IPS-20b (cell line): ENCODE data around the gene AMOTL2.

ENCODE experiments used
- H3K27ac ChIP-seq: one replicate; pipeline ENCODE4 v1.5.1; 2013; ENCODE audit warnings: low read length
- H3K27me3 ChIP-seq: 2 replicates; pipeline ENCODE4 v1.6.1; 2013; ENCODE audit warnings: mild to moderate bottlenecking, low read length, inconsistent platforms; ENCODE audit not compliant: insufficient read depth
- H3K36me3 ChIP-seq: 2 replicates; pipeline ENCODE4 v1.6.1; 2013; ENCODE audit warnings: low read depth, mild to moderate bottlenecking, inconsistent platforms, low read length, moderate library complexity; ENCODE audit not compliant: insufficient read depth
- H3K4me1 ChIP-seq: 2 replicates; pipeline ENCODE4 v1.6.1; 2013; ENCODE audit warnings: mild to moderate bottlenecking, control low read depth, inconsistent platforms, low read length, moderate library complexity; ENCODE audit not compliant: insufficient read depth
- H3K4me3 ChIP-seq: 2 replicates; pipeline ENCODE4 v1.5.1; 2013; ENCODE audit warnings: mild to moderate bottlenecking, low read length, inconsistent platforms
- H3K9ac ChIP-seq: 2 replicates; pipeline ENCODE4 v1.6.1; 2013; ENCODE audit warnings: low read depth, mild to moderate bottlenecking, inconsistent platforms, low read length, moderate library complexity
- H3K9me3 ChIP-seq: 2 replicates; pipeline ENCODE4 v1.6.1; 2013; ENCODE audit warnings: mild to moderate bottlenecking, low read depth, low read length, inconsistent platforms; ENCODE audit not compliant: insufficient read depth

The AMOTL2 gene

DNA sequence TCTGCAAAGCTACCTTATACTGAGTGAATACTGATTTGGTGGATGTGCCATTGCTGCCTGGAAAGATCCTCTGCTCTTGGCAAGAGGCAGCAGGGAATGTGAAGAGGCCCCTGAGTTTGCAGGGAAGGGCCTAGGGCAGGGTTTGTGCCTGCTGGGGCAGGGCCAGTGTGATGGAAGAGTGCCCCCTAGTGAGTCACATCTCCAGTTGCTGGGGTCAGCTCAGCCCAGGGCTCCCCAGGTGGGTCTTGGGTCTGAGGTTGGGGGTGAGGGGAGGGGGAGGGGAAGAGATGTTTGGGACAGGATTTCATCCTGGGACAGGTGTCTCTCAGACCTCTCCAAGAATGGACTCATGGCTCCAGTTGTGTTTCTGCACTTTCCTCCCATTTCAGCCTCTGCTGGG, 4.1 kb upstream of the AMOTL2 start:
- Histone ChIP-seq H3K27ac (no peak overlapping the region), H3K9me3 (no peaks in the 10 kb centered on the region), H3K27me3 (peaks cover 39% of the 10 kb centered on the region), H3K9ac (no peak overlapping the region), H3K4me1 (peaks cover 26% of the 10 kb centered on the region), H3K36me3 (no peaks in the 10 kb centered on the region), H3K4me3 (no peak overlapping the region)

DNA sequence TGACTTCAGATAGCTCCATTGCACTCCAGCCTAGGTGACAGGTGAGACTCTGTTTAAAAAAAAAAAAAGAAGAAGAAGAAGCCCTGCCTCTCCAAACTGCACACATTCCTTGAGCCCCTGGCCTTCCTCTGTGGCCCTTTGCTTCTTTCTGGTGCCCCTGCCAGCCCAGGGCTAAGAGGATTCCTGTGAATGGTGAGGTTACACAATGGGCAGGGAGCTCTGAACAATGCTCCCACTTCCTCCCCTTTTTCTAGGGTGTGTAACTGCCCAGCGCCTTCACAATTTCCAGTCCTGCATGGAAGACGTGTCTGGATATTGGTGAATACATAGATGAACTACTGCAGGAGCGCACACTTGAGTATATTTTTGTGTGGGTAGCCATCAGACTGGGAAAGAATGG, 3.6 kb upstream of the AMOTL2 start:
- Histone ChIP-seq H3K36me3 (no peaks in the 10 kb centered on the region), H3K27me3 (peaks cover 39% of the 10 kb centered on the region), H3K9me3 (no peaks in the 10 kb centered on the region), H3K4me3 (no peak overlapping the region), H3K9ac (no peak overlapping the region), H3K4me1 (peaks cover 26% of the 10 kb centered on the region), H3K27ac (no peak overlapping the region)

DNA sequence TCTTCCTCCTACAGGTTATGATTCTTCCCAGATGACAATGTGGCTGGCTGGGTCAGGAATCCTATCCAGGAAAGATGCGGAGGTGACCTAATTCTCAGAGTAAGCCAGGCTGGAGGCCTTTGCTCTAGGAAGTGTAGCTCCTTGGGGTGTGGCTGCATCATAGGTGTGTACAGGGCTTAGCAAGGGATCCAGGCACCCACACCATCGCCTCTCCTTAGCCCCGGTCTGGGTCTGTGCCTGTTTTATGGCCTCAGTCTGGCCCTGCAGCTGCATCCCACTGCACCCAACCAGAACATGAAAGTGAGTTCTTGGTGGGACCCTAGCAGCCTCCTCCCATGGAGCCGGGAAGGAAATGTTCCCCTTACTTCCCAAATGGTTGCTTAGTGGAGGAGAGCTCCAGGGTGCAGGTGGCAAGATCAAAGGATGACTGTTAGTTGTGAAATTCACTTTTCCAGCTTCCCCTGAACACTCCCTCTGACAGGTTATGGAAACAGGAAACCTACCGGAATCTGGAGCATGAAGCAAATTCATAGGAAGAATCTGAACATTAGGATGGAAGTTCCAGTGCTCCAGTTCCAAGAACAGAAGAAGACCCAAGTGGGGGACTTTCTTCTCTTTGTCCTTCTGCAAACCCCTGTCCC, 2.7 kb upstream of the AMOTL2 start:
- Histone ChIP-seq H3K4me3 (no peak overlapping the region), H3K4me1 (peaks cover 29% of the 10 kb centered on the region), H3K27ac (no peak overlapping the region), H3K27me3 (peaks cover 43% of the 10 kb centered on the region), H3K9me3 (no peaks in the 10 kb centered on the region), H3K9ac (no peak overlapping the region), H3K36me3 (peaks cover 5% of the 10 kb centered on the region; the same call in 1 of the 2 replicates)

DNA sequence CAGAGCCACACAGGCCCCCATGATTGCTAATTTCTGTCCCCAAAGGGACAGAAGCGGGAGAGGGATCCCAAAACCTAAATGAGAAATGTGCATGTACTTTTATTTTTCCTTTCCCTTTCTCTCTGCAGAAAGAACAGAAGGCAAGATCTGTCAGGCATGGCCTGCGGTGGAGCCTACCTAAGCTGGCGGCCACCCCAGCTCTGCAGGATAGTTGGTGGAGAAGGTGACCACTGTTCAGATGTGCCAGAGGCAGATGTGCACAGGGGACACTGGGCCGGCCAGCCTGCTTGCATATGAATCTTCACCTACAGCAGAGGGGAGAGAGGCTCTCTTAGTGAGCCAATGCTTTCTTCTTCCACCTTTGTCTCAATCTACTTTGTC, 2.1 kb upstream of the AMOTL2 start:
- Histone ChIP-seq H3K9ac (no peak overlapping the region), H3K4me1 (peaks cover 30% of the 10 kb centered on the region), H3K36me3 (peaks cover 10% of the 10 kb centered on the region), H3K4me3 (no peak overlapping the region), H3K9me3 (no peaks in the 10 kb centered on the region), H3K27ac (no peak overlapping the region), H3K27me3 (peaks cover 45% of the 10 kb centered on the region)

DNA sequence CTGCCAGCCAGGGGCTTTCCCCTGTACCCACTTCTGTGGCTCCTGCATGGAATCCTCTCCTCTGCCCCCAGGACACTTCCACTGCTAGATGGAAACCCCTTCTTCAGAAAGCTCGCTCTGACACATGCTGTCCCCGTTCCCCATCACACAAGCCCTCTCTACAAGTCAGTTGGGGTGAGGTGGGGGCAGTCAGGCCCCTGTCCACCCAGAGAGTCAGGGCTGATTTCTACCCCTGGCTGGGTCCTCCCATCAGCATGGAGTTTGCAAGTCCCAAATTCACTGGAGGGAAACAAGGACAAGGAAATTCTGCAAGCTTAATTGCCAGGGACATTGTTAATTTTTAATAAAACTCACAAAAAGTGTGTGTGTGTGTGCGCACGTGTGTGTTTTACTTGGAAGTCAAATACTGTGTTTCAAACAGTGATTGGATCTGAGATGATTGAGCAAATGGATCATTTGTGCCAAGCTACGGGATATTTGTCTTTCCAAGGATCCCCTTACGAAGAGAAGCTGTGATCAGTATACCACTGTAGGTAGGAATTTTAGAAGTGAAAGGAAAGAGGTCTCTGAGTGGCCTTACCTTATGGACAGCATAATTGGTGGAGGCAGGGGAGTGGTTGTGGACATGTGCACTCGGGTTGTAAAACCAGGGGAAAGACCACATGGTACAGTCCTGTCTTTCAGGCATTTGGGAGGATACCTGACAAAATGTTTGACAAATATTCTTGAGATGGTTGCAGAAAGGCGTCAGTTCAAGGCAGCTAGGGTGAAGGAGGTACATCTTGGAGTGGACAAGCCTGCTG, 1.5 kb upstream of the AMOTL2 start:
- Histone ChIP-seq H3K27ac (no peak overlapping the region), H3K36me3 (peaks cover 16% of the 10 kb centered on the region), H3K27me3 (peaks cover 45% of the 10 kb centered on the region), H3K9ac (peak overlapping the region; percentile 99; the same call in 1 of the 2 replicates), H3K9me3 (no peaks in the 10 kb centered on the region), H3K4me3 (peak overlapping the region; percentile 92), H3K4me1 (peaks cover 33% of the 10 kb centered on the region)

DNA sequence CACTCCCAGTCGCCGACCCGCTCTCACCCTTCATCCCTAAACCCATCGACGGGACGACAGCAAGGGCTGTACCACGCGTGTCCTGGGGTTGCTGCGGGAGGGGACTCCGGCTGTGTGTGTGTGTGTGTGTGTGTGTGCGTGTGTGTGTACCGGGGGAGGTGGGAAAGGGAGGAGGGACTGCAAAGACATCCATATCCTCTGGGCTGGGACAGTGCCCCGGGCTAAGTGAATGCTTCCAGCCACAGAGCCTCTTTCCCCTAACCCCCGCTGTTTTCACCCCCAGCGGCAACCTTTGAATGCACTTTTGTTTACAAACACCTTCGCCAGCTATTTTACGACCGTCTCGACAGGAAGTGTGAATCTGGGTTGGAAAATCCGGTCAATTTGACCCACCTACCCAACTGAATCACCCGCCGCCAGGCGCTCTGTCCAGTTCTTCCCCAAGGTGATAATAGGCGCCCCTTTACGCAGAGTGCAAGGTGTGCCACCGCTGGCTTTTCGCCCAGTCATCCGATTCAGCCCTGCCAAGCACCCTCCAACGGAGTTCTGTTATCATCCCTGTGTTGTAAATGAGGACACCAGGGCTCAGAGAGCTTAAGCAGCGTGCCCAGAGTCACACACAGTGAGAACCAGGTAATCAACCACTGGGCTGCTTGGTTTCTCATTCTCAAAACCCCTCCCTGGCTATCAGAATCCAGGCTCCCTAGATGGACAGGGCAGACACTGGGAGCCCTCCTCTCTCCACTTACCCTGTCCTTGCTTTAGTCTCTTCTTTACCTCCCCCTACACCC, 739 bp upstream of the AMOTL2 start:
- Histone ChIP-seq H3K4me3 (peak overlapping the region; percentile 92), H3K27me3 (peaks cover 45% of the 10 kb centered on the region), H3K36me3 (peaks cover 24% of the 10 kb centered on the region), H3K9ac (peak overlapping the region; percentile 99), H3K27ac (peak overlapping the region; percentile 62), H3K4me1 (peaks cover 36% of the 10 kb centered on the region), H3K9me3 (no peaks in the 10 kb centered on the region)

DNA sequence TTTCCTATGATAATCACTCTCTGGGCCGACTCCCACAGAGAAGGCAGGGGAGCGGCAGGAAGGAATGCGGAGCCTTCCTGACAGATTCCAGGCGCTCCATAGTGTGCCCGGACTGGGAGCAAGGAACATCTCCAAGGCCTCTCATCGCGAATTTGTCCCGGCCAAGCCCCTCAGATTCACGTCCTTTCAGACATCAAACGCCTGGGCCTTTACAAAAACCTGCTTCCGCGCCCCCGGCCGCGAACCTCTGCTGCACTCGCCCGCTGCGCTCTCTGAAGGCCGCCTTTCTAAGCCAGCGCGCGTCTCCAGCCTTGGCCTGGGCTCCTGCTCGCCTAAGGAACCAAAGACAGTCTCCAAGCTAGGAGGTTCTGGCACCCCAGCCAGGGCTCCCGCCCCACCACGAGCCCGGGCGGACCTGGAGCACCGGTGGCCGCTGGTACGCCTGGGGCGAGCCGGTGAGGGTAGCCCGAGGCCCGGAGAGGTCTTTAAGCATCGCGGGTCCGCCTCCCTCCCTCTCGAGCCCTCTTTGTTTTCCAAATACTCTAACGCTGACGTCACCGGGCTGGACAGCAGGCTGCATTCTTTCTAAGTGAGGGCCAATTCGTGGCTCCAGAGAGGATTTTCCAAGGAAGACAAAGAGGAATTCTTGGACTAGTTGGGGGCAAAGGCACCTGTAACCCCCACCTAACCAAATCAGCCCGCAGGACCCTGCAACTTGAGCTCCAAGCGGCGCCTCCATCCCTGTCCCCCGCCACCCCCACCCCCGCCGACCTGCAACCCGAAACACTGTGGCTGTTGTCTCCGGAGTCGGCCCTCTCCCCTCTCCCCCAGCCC, 759 bp downstream of the AMOTL2 start:
- Histone ChIP-seq H3K27ac (peak overlapping the region; percentile 95), H3K36me3 (peaks cover 39% of the 10 kb centered on the region), H3K4me3 (peak overlapping the region; percentile 92), H3K4me1 (peaks cover 39% of the 10 kb centered on the region), H3K27me3 (peaks cover 45% of the 10 kb centered on the region), H3K9ac (peak overlapping the region; percentile 99), H3K9me3 (no peaks in the 10 kb centered on the region)

DNA sequence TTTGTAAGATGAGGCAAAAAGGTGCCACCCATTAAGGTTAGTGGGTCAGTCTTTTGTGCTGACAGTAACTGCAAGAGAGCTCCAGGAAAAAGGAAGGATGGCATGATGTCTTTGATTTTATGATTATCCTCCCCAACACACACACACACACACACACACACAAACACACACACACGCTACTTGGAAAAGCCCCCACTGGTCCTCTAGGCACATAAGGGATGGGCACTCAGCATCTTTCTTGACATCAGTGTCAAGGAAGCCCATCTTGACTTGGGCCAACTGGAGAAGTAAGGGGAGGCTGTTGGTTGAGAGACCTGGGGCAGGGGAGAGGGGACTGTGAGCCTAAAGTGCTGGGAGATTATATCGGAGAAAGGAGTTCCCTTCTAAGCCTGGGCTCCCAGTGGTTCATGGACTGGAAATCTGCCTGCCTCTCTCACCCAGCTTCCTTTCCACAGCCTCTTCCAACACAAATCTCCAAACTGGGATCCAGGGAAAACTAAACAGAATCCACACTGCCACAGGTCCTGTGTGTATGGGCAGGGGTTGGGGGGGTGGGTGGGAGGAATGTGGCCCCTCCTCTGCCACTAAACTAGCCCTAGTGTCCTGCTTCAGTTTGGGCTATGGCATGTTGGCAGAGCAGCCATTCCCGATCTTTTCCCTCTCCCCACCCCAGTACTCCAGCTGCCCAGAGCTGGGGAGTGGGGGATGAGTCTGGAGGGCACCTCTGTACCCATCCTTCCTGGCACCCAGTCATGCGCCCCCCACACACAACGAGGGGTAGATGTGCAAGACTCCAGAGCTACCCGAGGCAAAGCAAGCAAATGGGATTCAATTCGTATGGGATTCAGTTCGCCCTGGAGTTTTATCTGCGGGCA, 1.6 kb downstream of the AMOTL2 start:
- peak overlapping the region; percentile 95 for H3K27ac ChIP-seq
- peak overlapping the region; percentile 99 for H3K9ac ChIP-seq
- H3K27me3 ChIP-seq = peaks cover 39% of the 10 kb centered on the region
- peaks cover 34% of the 10 kb centered on the region for H3K4me1 ChIP-seq
- no peaks in the 10 kb centered on the region for H3K9me3 ChIP-seq
- peak overlapping the region; percentile 92 for H3K4me3 ChIP-seq
- peaks cover 47% of the 10 kb centered on the region for H3K36me3 ChIP-seq

DNA sequence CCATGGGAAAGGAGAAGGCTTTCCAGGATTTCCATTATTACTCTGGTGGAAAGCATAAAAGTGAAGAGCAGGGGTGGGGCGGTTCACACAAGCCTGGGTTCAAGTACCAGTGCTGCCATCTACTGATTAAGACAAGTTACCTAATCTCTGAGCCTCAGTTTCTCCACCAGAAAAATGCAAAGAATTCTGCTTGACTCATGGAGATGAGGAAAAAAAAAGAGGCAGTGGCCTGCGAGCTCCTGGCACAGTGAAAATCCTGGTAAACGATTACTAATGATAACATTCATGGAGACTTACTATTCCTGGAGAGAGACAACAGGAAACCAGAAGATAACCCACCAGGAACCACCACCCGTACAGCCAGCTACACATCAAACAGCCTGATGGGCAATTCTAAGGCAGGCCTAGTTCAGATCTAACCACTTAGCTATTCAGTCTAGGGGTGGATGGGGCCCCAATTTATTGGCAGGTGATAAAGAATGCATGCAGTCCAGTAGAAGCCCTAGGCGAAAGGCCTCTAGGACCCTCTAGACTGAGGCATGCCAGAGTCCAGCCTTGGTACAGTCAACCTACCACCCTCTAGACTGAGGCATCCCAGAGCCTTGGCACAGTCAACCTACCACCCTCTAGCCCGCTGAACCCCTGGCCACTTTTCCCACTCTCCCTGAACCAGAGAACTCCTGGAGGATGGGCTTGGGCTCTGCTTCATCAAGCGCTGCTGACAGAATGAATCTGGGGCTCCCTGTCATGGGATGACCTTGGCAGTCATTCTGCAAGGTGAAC, 2.5 kb downstream of the AMOTL2 start:
- Histone ChIP-seq H3K36me3 (peaks cover 56% of the 10 kb centered on the region), H3K9me3 (no peaks in the 10 kb centered on the region), H3K4me1 (peaks cover 34% of the 10 kb centered on the region), H3K4me3 (peak overlapping the region; percentile 92), H3K9ac (0 out of 2 replicates have a peak overlapping the region, but pooled peaks have one; percentile 57), H3K27me3 (peaks cover 30% of the 10 kb centered on the region), H3K27ac (no peak overlapping the region)
